Measurements from ENCODE around the gene COPS7B. TPM values are rescaled to one million over a fixed set of nuclear protein-coding genes. Genes with fewer than 3 reads are reported as not detected.

The COPS7B gene
- total RNA-seq, 4 donors from 2014 or later, result 20.0 to 39.4 (median 24.8) TPM

GRCh38 chr2:231780909-231781797 is 5.1 kb upstream of the COPS7B start, which contains the start of gene PDE6D:
Gene PDE6D (minus strand): TSS chr2:231781282. CDS start chr2:231781114, 168 bp downstream.
- TF ChIP-seq, protein P1, sequence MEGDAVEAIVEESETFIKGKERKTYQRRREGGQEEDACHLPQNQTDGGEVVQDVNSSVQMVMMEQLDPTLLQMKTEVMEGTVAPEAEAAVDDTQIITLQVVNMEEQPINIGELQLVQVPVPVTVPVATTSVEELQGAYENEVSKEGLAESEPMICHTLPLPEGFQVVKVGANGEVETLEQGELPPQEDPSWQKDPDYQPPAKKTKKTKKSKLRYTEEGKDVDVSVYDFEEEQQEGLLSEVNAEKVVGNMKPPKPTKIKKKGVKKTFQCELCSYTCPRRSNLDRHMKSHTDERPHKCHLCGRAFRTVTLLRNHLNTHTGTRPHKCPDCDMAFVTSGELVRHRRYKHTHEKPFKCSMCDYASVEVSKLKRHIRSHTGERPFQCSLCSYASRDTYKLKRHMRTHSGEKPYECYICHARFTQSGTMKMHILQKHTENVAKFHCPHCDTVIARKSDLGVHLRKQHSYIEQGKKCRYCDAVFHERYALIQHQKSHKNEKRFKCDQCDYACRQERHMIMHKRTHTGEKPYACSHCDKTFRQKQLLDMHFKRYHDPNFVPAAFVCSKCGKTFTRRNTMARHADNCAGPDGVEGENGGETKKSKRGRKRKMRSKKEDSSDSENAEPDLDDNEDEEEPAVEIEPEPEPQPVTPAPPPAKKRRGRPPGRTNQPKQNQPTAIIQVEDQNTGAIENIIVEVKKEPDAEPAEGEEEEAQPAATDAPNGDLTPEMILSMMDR (IDR thresholded peaks at IDR 0.05; ENCODE audit: low read depth), result no peak

GRCh38 chr2:231781798-231782726 is 4.2 kb upstream of the COPS7B start:
- TF ChIP-seq, protein P1 (IDR thresholded peaks at IDR 0.05; ENCODE audit: low read depth), result no peak

GRCh38 chr2:231785413-231785812 is 832 bp upstream of the COPS7B start:
- TF ChIP-seq, protein P1 (IDR thresholded peaks at IDR 0.05; ENCODE audit: low read depth), result no peak

DNA sequence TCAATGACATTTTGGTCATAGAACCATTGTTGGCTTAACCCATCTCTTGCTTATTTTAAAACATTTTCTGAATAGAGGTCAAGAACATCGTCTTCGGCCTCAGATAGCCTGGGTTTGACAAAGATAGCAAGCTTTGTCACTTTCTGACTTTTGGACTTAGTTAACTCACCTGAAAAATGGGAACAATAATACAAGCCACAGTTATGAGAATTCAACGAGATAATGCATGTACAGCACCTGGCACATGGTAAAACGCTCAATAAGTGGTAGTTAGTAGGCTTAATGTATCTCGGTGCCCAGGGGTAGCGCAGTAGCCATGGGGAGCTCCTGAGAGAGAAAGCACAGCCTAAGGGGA is 446 bp upstream of the COPS7B start:
- TF ChIP-seq, protein P1 (IDR thresholded peaks at IDR 0.05; ENCODE audit: low read depth), result no peak

DNA sequence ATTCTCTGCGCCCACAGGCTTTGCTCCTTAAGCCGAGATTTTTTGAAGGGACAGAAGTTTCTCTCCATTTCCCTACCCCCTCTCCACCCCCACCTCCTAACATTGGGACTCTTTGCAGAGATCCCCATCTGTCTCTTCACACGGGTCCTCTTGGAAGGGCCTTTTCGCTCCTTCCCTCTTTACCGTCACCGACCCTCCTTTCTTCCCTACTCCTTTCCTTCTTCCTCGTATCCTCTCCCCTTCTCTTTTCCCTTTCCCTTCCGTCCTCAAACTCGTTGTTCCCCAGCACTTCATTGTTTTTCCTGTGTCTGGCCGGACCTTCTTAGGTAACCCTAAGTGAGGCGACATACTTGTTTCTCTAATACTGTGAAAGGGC is 660 bp downstream of the COPS7B start:
- TF ChIP-seq, protein P1 (IDR thresholded peaks at IDR 0.05; ENCODE audit: low read depth), result no peak

DNA sequence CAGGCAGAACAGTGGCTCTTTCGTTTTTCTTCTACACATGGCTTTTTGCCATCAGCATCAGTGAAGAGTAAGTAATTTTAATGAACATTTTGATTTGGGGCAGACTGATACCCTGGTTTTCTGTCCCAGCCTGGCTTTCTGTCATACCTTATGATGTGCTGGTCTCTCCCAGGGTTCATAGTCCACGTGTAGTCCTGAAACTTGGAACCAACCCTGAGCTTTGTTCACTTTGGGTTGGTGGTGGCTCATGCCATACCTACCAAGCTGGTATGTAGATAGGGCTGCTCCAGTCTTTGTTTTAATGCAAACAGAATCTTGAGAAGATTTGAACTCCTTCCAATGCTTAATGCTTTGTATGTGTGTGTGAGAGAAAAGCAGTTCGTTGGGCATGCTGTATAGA is 4.9 kb downstream of the COPS7B start:
- TF ChIP-seq, protein P1 (IDR thresholded peaks at IDR 0.05; ENCODE audit: low read depth), result no peak

DNA sequence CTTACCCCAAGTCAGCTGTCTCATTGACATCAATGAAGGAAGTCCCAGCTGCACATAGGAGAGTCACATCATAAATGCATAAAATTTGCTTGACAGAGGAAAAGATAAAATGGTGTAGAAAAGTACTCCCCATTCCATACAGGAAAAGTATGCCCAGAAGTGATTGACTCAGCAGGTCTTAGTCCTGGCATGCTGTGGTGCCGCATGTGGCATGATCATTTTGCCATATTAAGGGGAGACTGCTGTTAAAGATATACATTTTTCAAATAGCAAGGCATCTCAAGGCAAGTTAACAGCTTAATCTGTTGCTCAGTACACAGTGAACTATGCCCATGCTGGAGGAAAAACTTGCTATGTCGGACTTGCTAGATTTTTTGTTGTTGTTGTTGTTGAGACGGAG is 8.1 kb downstream of the COPS7B start:
- TF ChIP-seq, protein P1 (IDR thresholded peaks at IDR 0.05; ENCODE audit: low read depth), result no peak
